Left lung (tissue), 10 donors: Measurements from ENCODE around the gene GJA3. TPM values are rescaled to one million over a fixed set of nuclear protein-coding genes. Genes with fewer than 3 reads are reported as not detected.

Experiments
- ATAC-seq: fragments of 200-7000 bp; cut with Tn5 transposase; one replicate; pipeline ENCODE4 v1.9.1; 2020; ENCODE audit warnings: moderate library complexity
- DNase-seq, 4 donors: peaks; one replicate each; pipeline ENCODE4 v3.0.0-alpha.2; 2013 to 2020
- H3K27ac ChIP-seq, 2 donors: fragments of 200-600 bp; sonication (generic) in 1 of 2; one replicate each; pipeline versions ENCODE4 v1.5.0 to v1.8.0; 2020 to 2021
- H3K27me3 ChIP-seq, 2 donors: fragments of 200-600 bp; sonication (generic) in 1 of 2; one replicate each; pipeline versions ENCODE4 v1.5.0 to v1.8.0; 2020 to 2021
- H3K36me3 ChIP-seq, 2 donors: fragments of 200-600 bp; sonication (generic) in 1 of 2; one replicate each; pipeline versions ENCODE4 v1.5.0 to v1.8.0; 2020 to 2021
- H3K4me1 ChIP-seq, 2 donors: fragments of 200-600 bp; one replicate each; pipeline ENCODE4 v1.8.0; 2021
- H3K4me3 ChIP-seq, 2 donors: fragments of 200-600 bp; sonication (generic) in 1 of 2; one replicate each; pipeline versions ENCODE4 v1.5.0 to v1.8.0; 2020 to 2021; ENCODE audit warnings: mild to moderate bottlenecking in 1 of 2
- H3K9me3 ChIP-seq, 2 donors: fragments of 200-600 bp; sonication (generic) in 1 of 2; one replicate each; pipeline versions ENCODE4 v1.5.0 to v1.8.0; 2020 to 2021
- intact Hi-C, 2 donors: fragments of 100-400 bp; cut with DNase I; formaldehyde crosslinking; loops; one replicate each; pipeline versions ENCODE4 v1.11.2 to v1.14.2; 2022
- polyA plus RNA-seq, 6 donors: library from polyadenylated mRNA; unstranded; fragments of 120-200 nt; gene quantifications; one replicate each; pipeline ENCODE4 v1.2.1, GENCODE V29; 2013; ENCODE audit not compliant: insufficient read length in 6 of 6
- total RNA-seq, 2 donors: library from RNA; stranded (reverse); fragmentation: NEBNext Ultra II Directional; extraction: Animal tissue kit (Norgen Biotek cat#: 25700); gene quantifications; one replicate each; pipeline ENCODE4 v1.2.1, GENCODE V29; 2021
- TF ChIP-seq, protein P1 (sequence below), 2 donors: fragments of 200-600 bp; sonication (generic) in 1 of 2; IDR thresholded peaks; one replicate each; pipeline versions ENCODE4 v1.5.0 to v1.8.0; 2021; ENCODE audit warnings: antibody characterized with exemption in 2 of 2
- donor health status: DM: no; HTN: yes; CAD: no.
- donor health status: DM: no; HTN: no; CAD: no.

GJA3 gene
- total and polyA plus RNA-seq, 8 donors: 0.06 to 0.31 (median 0.11) TPM

GRCh38 chr13:20132052-20132634 lies 28.7 kb downstream of the GJA3 start:
- no peak overlapping the region for H3K4me3 ChIP-seq
- H3K36me3 ChIP-seq: no peaks in the 10 kb centered on the region
- peaks cover 21 to 86% of the 10 kb centered on the region in 2 donors for H3K27me3 ChIP-seq
- TF ChIP-seq, protein P1, sequence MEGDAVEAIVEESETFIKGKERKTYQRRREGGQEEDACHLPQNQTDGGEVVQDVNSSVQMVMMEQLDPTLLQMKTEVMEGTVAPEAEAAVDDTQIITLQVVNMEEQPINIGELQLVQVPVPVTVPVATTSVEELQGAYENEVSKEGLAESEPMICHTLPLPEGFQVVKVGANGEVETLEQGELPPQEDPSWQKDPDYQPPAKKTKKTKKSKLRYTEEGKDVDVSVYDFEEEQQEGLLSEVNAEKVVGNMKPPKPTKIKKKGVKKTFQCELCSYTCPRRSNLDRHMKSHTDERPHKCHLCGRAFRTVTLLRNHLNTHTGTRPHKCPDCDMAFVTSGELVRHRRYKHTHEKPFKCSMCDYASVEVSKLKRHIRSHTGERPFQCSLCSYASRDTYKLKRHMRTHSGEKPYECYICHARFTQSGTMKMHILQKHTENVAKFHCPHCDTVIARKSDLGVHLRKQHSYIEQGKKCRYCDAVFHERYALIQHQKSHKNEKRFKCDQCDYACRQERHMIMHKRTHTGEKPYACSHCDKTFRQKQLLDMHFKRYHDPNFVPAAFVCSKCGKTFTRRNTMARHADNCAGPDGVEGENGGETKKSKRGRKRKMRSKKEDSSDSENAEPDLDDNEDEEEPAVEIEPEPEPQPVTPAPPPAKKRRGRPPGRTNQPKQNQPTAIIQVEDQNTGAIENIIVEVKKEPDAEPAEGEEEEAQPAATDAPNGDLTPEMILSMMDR (IDR thresholded peaks at IDR 0.05): no peak
- H3K4me1 ChIP-seq: peaks cover 6 to 19% of the 10 kb centered on the region in 2 donors
- DNase-seq (no peak), ATAC-seq (no peak)
- intact Hi-C loops: no loop called here
- no peaks in the 10 kb centered on the region for H3K9me3 ChIP-seq
- no peak overlapping the region for H3K27ac ChIP-seq

DNA sequence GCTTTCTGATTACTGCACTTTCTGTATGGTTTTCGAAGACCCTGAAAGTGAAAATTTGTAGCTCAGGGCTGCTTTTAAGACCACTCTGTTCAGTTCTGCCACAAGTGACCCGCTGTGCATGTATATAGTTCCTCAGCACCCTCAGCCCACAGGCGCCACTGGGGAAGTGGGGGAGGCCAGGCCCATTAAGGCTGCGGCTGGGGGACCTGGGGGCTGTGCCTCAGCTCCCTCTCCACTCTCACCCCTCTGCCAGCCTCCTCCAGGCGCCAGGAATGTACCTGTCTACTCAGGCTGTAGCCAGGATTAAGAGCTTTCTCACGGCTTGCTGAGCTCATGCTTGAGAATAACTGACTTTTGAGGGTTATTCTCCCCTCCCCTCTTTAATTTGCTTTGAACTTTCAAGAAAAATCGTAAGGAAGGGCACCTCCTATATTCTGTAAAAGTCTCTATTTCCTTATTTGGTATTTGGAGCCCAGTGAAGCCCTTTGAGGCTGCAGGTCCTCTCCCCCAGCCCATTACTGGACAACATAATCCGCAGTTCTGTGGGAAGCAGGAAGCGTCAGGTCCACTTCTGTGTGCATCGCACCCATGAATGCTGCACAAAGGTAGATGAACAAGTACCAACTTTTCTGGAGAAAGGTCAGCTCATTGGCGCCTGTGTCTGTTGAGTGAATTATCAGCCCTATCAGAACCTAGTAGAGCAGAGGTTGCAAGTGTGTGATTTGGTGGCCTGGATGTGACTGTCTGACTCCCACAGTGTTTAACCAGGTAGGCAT lies 29.6 kb downstream of the GJA3 start:
- Histone ChIP-seq H3K27ac (no peak overlapping the region), H3K36me3 (no peaks in the 10 kb centered on the region), H3K27me3 (peaks cover 12 to 85% of the 10 kb centered on the region in 2 donors), H3K4me3 (no peak overlapping the region), H3K9me3 (no peaks in the 10 kb centered on the region), H3K4me1 (peaks cover 6 to 22% of the 10 kb centered on the region in 2 donors)
- intact Hi-C loops: no loop called here
- DNase-seq (no peak), ATAC-seq (no peak)
- TF ChIP-seq, protein P1 (IDR thresholded peaks at IDR 0.05): no peak

- H3K36me3 ChIP-seq: no peaks in the 10 kb centered on the region
- ATAC-seq: no peak
- peaks cover 6 to 22% of the 10 kb centered on the region in 2 donors for H3K4me1 ChIP-seq
- TF ChIP-seq, protein P1 (IDR thresholded peaks at IDR 0.05): no peak
- no peak for DNase-seq
- H3K27me3 ChIP-seq: peaks cover 10 to 79% of the 10 kb centered on the region in 2 donors
- no peak overlapping the region for H3K4me3 ChIP-seq
- no peaks in the 10 kb centered on the region for H3K9me3 ChIP-seq
- intact Hi-C loops: no loop called here
- H3K27ac ChIP-seq: no peak overlapping the region
Measured at GRCh38 chr13:20130652-20131051, 30.2 kb downstream of the GJA3 start.

- Histone ChIP-seq H3K27me3 (peaks cover 10 to 73% of the 10 kb centered on the region in 2 donors), H3K9me3 (no peaks in the 10 kb centered on the region), H3K4me3 (no peak overlapping the region), H3K36me3 (no peaks in the 10 kb centered on the region), H3K4me1 (peaks cover 6 to 22% of the 10 kb centered on the region in 2 donors), H3K27ac (no peak overlapping the region)
- ATAC-seq: no peak
- TF ChIP-seq, protein P1 (IDR thresholded peaks at IDR 0.05): no peak
- intact Hi-C loops: no loop called here
- no peak for DNase-seq
Measured at GRCh38 chr13:20130012-20130411, 30.8 kb downstream of the GJA3 start.

GRCh38 chr13:20129076-20129475 lies 31.8 kb downstream of the GJA3 start:
- TF ChIP-seq, protein P1 (IDR thresholded peaks at IDR 0.05): no peak
- Histone ChIP-seq H3K4me3 (peak overlapping the region in 1 of 2 donors; percentile 53), H3K27ac (no peak overlapping the region), H3K36me3 (no peaks in the 10 kb centered on the region), H3K9me3 (no peaks in the 10 kb centered on the region), H3K4me1 (peaks cover 6 to 22% of the 10 kb centered on the region in 2 donors), H3K27me3 (peaks cover 10 to 63% of the 10 kb centered on the region in 2 donors)
- DNase-seq (no peak), ATAC-seq (no peak)
- intact Hi-C loops: no loop called here
